ENCODE results near the gene CAMTA1.

CAMTA1 gene

GRCh38 chr1:7333094-7333493 lies 547.8 kb downstream of the CAMTA1 start:
- Histone ChIP-seq H2AK5ac (ENCODE audit: low read length) (no peak overlapping the region), H2BK5ac (ENCODE audit: low read depth, low read length, poor library complexity) (no peak overlapping the region), H3K18ac (ENCODE audit: low read length) (no peak overlapping the region), H3K27ac (ENCODE audit: low read depth, low read length) (no peak overlapping the region), H3K9me3 (ENCODE audit: insufficient read depth, low read depth, low read length) (no peaks in the 10 kb centered on the region), H3K79me1 (ENCODE audit: low read length) (no peaks in the 10 kb centered on the region), H3K79me2 (ENCODE audit: control insufficient read depth, insufficient read depth, low read length, poor library complexity) (no peaks in the 10 kb centered on the region), H3K23ac (ENCODE audit: low read length) (no peak overlapping the region), H3K4ac (ENCODE audit: low read depth, low read length) (no peak overlapping the region), H3K4me2 (ENCODE audit: low read length) (no peak overlapping the region), H4K12ac (ENCODE audit: low read depth, low read length) (no peak overlapping the region), H3K14ac (ENCODE audit: low read length) (no peak overlapping the region), H3K4me1 (ENCODE audit: control insufficient read depth in 1 of 2, insufficient read depth in 2 of 2, low read length in 2 of 2) (no peaks in the 10 kb centered on the region), H3K9ac (ENCODE audit: low read length) (no peak overlapping the region), H2AFZ (ENCODE audit: insufficient read depth, low read length, poor library complexity) (no peak overlapping the region), H4K8ac (ENCODE audit: low read depth, low read length) (no peak overlapping the region), H3K27me3 (ENCODE audit: insufficient read depth, low read length) (no peaks in the 10 kb centered on the region), H2BK12ac (ENCODE audit: low read length) (no peak overlapping the region), H4K91ac (ENCODE audit: low read depth, low read length) (no peak overlapping the region), H3K36me3 (ENCODE audit: control insufficient read depth in 1 of 2, insufficient read depth in 2 of 2, low read length in 2 of 2) (no peaks in the 10 kb centered on the region), H3K4me3 (ENCODE audit: low read depth, low read length) (no peak overlapping the region), H2BK120ac (ENCODE audit: insufficient read depth, low read length, poor library complexity) (no peak overlapping the region)
- DNase-seq: no peak
- WGBS (ENCODE audit: extremely low coverage, insufficient coverage, insufficient read length): no CpG with 5 or more reads among the region's 11 CpGs

- no peak overlapping the region for H3K4me2 ChIP-seq (ENCODE audit: low read length)
- H4K91ac ChIP-seq (ENCODE audit: low read depth, low read length): no peak overlapping the region
- H3K9ac ChIP-seq (ENCODE audit: low read length): no peak overlapping the region
- no peaks in the 10 kb centered on the region for H3K4me1 ChIP-seq (ENCODE audit: control insufficient read depth in 1 of 2, insufficient read depth in 2 of 2, low read length in 2 of 2)
- H4K8ac ChIP-seq (ENCODE audit: low read depth, low read length): no peak overlapping the region
- no peak overlapping the region for H3K23ac ChIP-seq (ENCODE audit: low read length)
- no peak overlapping the region for H2AK5ac ChIP-seq (ENCODE audit: low read length)
- no peak overlapping the region for H2BK12ac ChIP-seq (ENCODE audit: low read length)
- H3K18ac ChIP-seq (ENCODE audit: low read length): no peak overlapping the region
- H3K14ac ChIP-seq (ENCODE audit: low read length): no peak overlapping the region
- no CpG with 5 or more reads among the region's 8 CpGs for WGBS (ENCODE audit: extremely low coverage, insufficient coverage, insufficient read length)
- H2AFZ ChIP-seq (ENCODE audit: insufficient read depth, low read length, poor library complexity): no peak overlapping the region
- DNase-seq: no peak
- no peak overlapping the region for H3K4ac ChIP-seq (ENCODE audit: low read depth, low read length)
- no peaks in the 10 kb centered on the region for H3K27me3 ChIP-seq (ENCODE audit: insufficient read depth, low read length)
- H3K27ac ChIP-seq (ENCODE audit: low read depth, low read length): no peak overlapping the region
- H2BK5ac ChIP-seq (ENCODE audit: low read depth, low read length, poor library complexity): no peak overlapping the region
- no peak overlapping the region for H3K4me3 ChIP-seq (ENCODE audit: low read depth, low read length)
- H3K79me1 ChIP-seq (ENCODE audit: low read length): no peaks in the 10 kb centered on the region
- H2BK120ac ChIP-seq (ENCODE audit: insufficient read depth, low read length, poor library complexity): no peak overlapping the region
- no peaks in the 10 kb centered on the region for H3K36me3 ChIP-seq (ENCODE audit: control insufficient read depth in 1 of 2, insufficient read depth in 2 of 2, low read length in 2 of 2)
- H3K9me3 ChIP-seq (ENCODE audit: insufficient read depth, low read depth, low read length): no peaks in the 10 kb centered on the region
- no peak overlapping the region for H4K12ac ChIP-seq (ENCODE audit: low read depth, low read length)
- no peaks in the 10 kb centered on the region for H3K79me2 ChIP-seq (ENCODE audit: control insufficient read depth, insufficient read depth, low read length, poor library complexity)
These were observed 548.4 kb downstream of the CAMTA1 start for GRCh38 chr1:7333620-7334019.

- H3K4ac ChIP-seq (ENCODE audit: low read depth, low read length): no peak overlapping the region
- no peak overlapping the region for H2BK120ac ChIP-seq (ENCODE audit: insufficient read depth, low read length, poor library complexity)
- no peak overlapping the region for H3K23ac ChIP-seq (ENCODE audit: low read length)
- H3K4me3 ChIP-seq (ENCODE audit: low read depth, low read length): no peak overlapping the region
- H2AFZ ChIP-seq (ENCODE audit: insufficient read depth, low read length, poor library complexity): no peak overlapping the region
- DNase-seq: peak in 1 of 2 donors; percentile 13
- no peak overlapping the region for H4K12ac ChIP-seq (ENCODE audit: low read depth, low read length)
- no peak overlapping the region for H2BK5ac ChIP-seq (ENCODE audit: low read depth, low read length, poor library complexity)
- H3K9me3 ChIP-seq (ENCODE audit: insufficient read depth, low read depth, low read length): no peaks in the 10 kb centered on the region
- H4K91ac ChIP-seq (ENCODE audit: low read depth, low read length): no peak overlapping the region
- H3K79me2 ChIP-seq (ENCODE audit: control insufficient read depth, insufficient read depth, low read length, poor library complexity): no peaks in the 10 kb centered on the region
- WGBS (ENCODE audit: extremely low coverage, insufficient coverage, insufficient read length): no CpG with 5 or more reads among the region's 10 CpGs
- no peak overlapping the region for H4K8ac ChIP-seq (ENCODE audit: low read depth, low read length)
- no peak overlapping the region for H3K18ac ChIP-seq (ENCODE audit: low read length)
- no peak overlapping the region for H3K9ac ChIP-seq (ENCODE audit: low read length)
- H2AK5ac ChIP-seq (ENCODE audit: low read length): no peak overlapping the region
- no peak overlapping the region for H2BK12ac ChIP-seq (ENCODE audit: low read length)
- no peaks in the 10 kb centered on the region for H3K4me1 ChIP-seq (ENCODE audit: control insufficient read depth in 1 of 2, insufficient read depth in 2 of 2, low read length in 2 of 2)
- no peak overlapping the region for H3K14ac ChIP-seq (ENCODE audit: low read length)
- no peak overlapping the region for H3K27ac ChIP-seq (ENCODE audit: low read depth, low read length)
- no peak overlapping the region for H3K4me2 ChIP-seq (ENCODE audit: low read length)
- no peaks in the 10 kb centered on the region for H3K27me3 ChIP-seq (ENCODE audit: insufficient read depth, low read length)
- no peaks in the 10 kb centered on the region for H3K36me3 ChIP-seq (ENCODE audit: control insufficient read depth in 1 of 2, insufficient read depth in 2 of 2, low read length in 2 of 2)
- H3K79me1 ChIP-seq (ENCODE audit: low read length): no peaks in the 10 kb centered on the region
These were observed 549.3 kb downstream of the CAMTA1 start for GRCh38 chr1:7334475-7335035.

- Histone ChIP-seq H3K36me3 (ENCODE audit: control insufficient read depth in 1 of 2, insufficient read depth in 2 of 2, low read length in 2 of 2) (no peaks in the 10 kb centered on the region), H2BK12ac (ENCODE audit: low read length) (no peak overlapping the region), H3K23ac (ENCODE audit: low read length) (no peak overlapping the region), H3K9ac (ENCODE audit: low read length) (no peak overlapping the region), H3K4ac (ENCODE audit: low read depth, low read length) (no peak overlapping the region), H2AFZ (ENCODE audit: insufficient read depth, low read length, poor library complexity) (no peak overlapping the region), H4K8ac (ENCODE audit: low read depth, low read length) (no peak overlapping the region), H2BK120ac (ENCODE audit: insufficient read depth, low read length, poor library complexity) (no peak overlapping the region), H4K91ac (ENCODE audit: low read depth, low read length) (no peak overlapping the region), H3K4me2 (ENCODE audit: low read length) (no peak overlapping the region), H3K9me3 (ENCODE audit: insufficient read depth, low read depth, low read length) (no peaks in the 10 kb centered on the region), H3K27ac (ENCODE audit: low read depth, low read length) (no peak overlapping the region), H2BK5ac (ENCODE audit: low read depth, low read length, poor library complexity) (no peak overlapping the region), H3K79me2 (ENCODE audit: control insufficient read depth, insufficient read depth, low read length, poor library complexity) (no peaks in the 10 kb centered on the region), H4K12ac (ENCODE audit: low read depth, low read length) (no peak overlapping the region), H3K27me3 (ENCODE audit: insufficient read depth, low read length) (no peaks in the 10 kb centered on the region), H3K4me3 (ENCODE audit: low read depth, low read length) (no peak overlapping the region), H2AK5ac (ENCODE audit: low read length) (no peak overlapping the region), H3K14ac (ENCODE audit: low read length) (no peak overlapping the region), H3K18ac (ENCODE audit: low read length) (no peak overlapping the region), H3K79me1 (ENCODE audit: low read length) (no peaks in the 10 kb centered on the region), H3K4me1 (ENCODE audit: control insufficient read depth in 1 of 2, insufficient read depth in 2 of 2, low read length in 2 of 2) (no peaks in the 10 kb centered on the region)
- WGBS (ENCODE audit: extremely low coverage, insufficient coverage, insufficient read length): no CpG with 5 or more reads among the region's 13 CpGs
- DNase-seq: peak in 1 of 2 donors; percentile 41
These were observed 550.1 kb downstream of the CAMTA1 start for GRCh38 chr1:7335224-7335879.
